Thoracic aorta (tissue), 2 donors: ENCODE measurements around the gene KLHDC4. TPM values are rescaled to one million over a fixed set of nuclear protein-coding genes. Genes with fewer than 3 reads are reported as not detected.

Source experiments
- ATAC-seq: fragments of 150-250 bp; one replicate; pipeline ENCODE4 v1.8.0; 2017; ENCODE audit warnings: low read depth; ENCODE audit not compliant: insufficient number of reproducible peaks, low FRiP score
- DNase-seq: peaks from one replicate; pipeline ENCODE4 v3.0.0-alpha.2; 2020; ENCODE audit warnings: low spot score
- H3K27ac ChIP-seq, 2 donors: fragments of 200-600 bp; sonication (generic); 1 replicate in 1 of 2; 2 replicates in 1 of 2; pipeline ENCODE4 v1.5.1; 2016; ENCODE audit warnings: mild to moderate bottlenecking in 2 of 2, moderate library complexity in 2 of 2
- H3K27me3 ChIP-seq: fragments of 200-600 bp; sonication (generic); replicated peaks from 2 replicates; pipeline ENCODE4 v1.6.0; 2016; ENCODE audit warnings: mild to moderate bottlenecking; ENCODE audit not compliant: insufficient read depth
- H3K36me3 ChIP-seq: fragments of 200-600 bp; sonication (generic); one replicate; pipeline ENCODE4 v1.5.1; 2016
- H3K4me1 ChIP-seq, 2 donors: fragments of 200-600 bp; sonication (generic); 1 replicate in 1 of 2; 2 replicates in 1 of 2; pipeline versions ENCODE4 v1.5.1 to v1.6.0; 2016; ENCODE audit warnings: low read depth in 2 of 2, mild to moderate bottlenecking in 1 of 2; ENCODE audit not compliant: control insufficient read depth in 1 of 2
- H3K4me3 ChIP-seq: fragments of 200-600 bp; sonication (generic); 2 replicates; pipeline ENCODE4 v1.5.1; 2016; ENCODE audit warnings: mild to moderate bottlenecking
- H3K9me3 ChIP-seq: fragments of 200-600 bp; sonication (generic); 2 replicates; pipeline ENCODE4 v1.5.1; 2016
- total RNA-seq, 2 donors: library from RNA; depleted of rRNA; stranded (reverse); fragments of >200 nt; gene quantifications; one replicate each; pipeline versions ENCODE4 v1.1.0 to v1.2.3, GENCODE V29; 2016
- TF ChIP-seq, protein P1 (sequence below): fragments of 200-600 bp; sonication (generic); IDR thresholded peaks from one replicate; pipeline ENCODE4 v1.5.1; 2019; ENCODE audit warnings: antibody characterized with exemption

KLHDC4 gene
- total RNA-seq, 2 donors from 2014 or later, result 33.4 to 61.4 TPM

DNA sequence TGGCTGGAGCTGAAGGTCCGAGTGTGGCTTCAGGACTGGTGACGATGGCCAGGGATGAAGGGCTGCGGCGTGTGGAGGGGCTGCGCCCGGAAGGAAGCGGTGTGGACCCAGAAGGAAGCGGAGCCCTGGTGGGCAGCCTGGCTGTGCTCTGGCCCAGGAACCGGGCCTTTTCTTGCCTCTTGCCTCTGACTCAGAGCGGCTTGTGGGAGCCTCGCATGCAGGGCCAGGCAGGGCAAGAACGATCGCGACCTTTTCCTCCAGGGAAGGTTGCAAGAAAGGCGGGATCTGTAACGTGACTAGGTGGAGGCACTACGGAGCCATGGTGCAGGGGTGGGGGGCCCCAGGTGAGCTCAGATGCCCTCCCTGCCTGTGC, 85.5 kb downstream of the KLHDC4 start:
- H3K27me3 ChIP-seq, result no peaks in the 10 kb centered on the region
- H3K4me1 ChIP-seq, result no peaks in the 10 kb centered on the region
- no peak overlapping the region for H3K27ac ChIP-seq
- TF ChIP-seq, protein P1, sequence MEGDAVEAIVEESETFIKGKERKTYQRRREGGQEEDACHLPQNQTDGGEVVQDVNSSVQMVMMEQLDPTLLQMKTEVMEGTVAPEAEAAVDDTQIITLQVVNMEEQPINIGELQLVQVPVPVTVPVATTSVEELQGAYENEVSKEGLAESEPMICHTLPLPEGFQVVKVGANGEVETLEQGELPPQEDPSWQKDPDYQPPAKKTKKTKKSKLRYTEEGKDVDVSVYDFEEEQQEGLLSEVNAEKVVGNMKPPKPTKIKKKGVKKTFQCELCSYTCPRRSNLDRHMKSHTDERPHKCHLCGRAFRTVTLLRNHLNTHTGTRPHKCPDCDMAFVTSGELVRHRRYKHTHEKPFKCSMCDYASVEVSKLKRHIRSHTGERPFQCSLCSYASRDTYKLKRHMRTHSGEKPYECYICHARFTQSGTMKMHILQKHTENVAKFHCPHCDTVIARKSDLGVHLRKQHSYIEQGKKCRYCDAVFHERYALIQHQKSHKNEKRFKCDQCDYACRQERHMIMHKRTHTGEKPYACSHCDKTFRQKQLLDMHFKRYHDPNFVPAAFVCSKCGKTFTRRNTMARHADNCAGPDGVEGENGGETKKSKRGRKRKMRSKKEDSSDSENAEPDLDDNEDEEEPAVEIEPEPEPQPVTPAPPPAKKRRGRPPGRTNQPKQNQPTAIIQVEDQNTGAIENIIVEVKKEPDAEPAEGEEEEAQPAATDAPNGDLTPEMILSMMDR, result no peak
- ATAC-seq, result no peak
- no peaks in the 10 kb centered on the region for H3K9me3 ChIP-seq
- H3K4me3 ChIP-seq, result no peak overlapping the region
- no peak for DNase-seq
- no peaks in the 10 kb centered on the region for H3K36me3 ChIP-seq

DNA sequence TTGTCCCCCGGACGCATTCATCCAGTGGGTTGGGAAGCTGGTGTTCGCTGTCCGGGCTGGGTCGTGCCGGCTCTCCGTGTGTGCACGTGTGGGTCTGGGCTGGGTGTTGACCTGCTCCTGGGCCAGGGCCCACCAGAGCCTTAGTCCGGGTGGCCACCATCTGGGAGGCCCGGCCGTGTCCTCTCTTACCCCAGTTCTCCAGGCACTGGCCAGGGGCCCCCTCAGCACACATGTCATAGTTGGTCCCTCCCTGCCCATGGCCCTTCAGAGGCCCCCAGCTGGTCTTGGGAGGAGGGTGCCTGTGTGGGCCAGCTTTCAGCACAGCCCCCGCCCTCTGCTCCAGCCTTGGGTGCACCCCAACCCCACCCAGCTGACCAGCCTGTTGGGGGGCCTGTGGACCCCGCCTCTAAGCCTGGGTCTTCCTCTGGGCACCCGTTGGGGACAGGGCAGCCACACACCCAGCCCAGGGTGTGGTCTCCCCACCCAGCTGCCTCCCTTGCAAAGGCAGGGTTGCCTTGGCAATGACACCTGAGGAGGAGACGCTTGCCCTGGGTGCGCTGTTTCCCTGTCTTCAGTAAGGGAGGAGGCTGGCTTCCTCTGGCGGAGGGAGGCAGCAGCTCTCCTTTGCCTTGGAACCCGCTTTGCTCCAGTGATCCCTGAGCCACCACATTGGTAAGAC, 86.1 kb downstream of the KLHDC4 start:
- Histone ChIP-seq H3K4me1 (no peaks in the 10 kb centered on the region), H3K4me3 (no peak overlapping the region), H3K36me3 (no peaks in the 10 kb centered on the region), H3K27me3 (no peaks in the 10 kb centered on the region), H3K27ac (no peak overlapping the region), H3K9me3 (no peaks in the 10 kb centered on the region)
- ATAC-seq, result no peak
- TF ChIP-seq, protein P1, result no peak
- DNase-seq, result no peak

- H3K9me3 ChIP-seq, result no peaks in the 10 kb centered on the region
- TF ChIP-seq, protein P1, result no peak
- no peak for ATAC-seq
Observed at GRCh38 chr16:87678618-87679017, 87.2 kb downstream of the KLHDC4 start.

GRCh38 chr16:87677830-87678229, 88.0 kb downstream of the KLHDC4 start:
- H3K4me1 ChIP-seq, result no peaks in the 10 kb centered on the region
- H3K27ac ChIP-seq, result no peak overlapping the region
- TF ChIP-seq, protein P1, result no peak
- H3K4me3 ChIP-seq, result no peak overlapping the region
- H3K27me3 ChIP-seq, result no peaks in the 10 kb centered on the region
- ATAC-seq, result no peak
- H3K36me3 ChIP-seq, result no peaks in the 10 kb centered on the region
- DNase-seq, result no peak
- no peaks in the 10 kb centered on the region for H3K9me3 ChIP-seq

More at GRCh38 chr16:87678618-87679017, 87.2 kb downstream of the KLHDC4 start:
- Histone ChIP-seq H3K36me3 (no peaks in the 10 kb centered on the region), H3K27me3 (no peaks in the 10 kb centered on the region), H3K4me1 (no peaks in the 10 kb centered on the region), H3K27ac (no peak overlapping the region), H3K4me3 (no peak overlapping the region)
- DNase-seq, result no peak

- no peak for ATAC-seq
- no peaks in the 10 kb centered on the region for H3K9me3 ChIP-seq
- no peak overlapping the region for H3K4me3 ChIP-seq
- H3K4me1 ChIP-seq, result no peaks in the 10 kb centered on the region
- no peak for DNase-seq
- H3K27ac ChIP-seq, result no peak overlapping the region
- TF ChIP-seq, protein P1, result no peak
- H3K27me3 ChIP-seq, result no peaks in the 10 kb centered on the region
- H3K36me3 ChIP-seq, result no peaks in the 10 kb centered on the region
Observed at GRCh38 chr16:87675111-87675719, 90.6 kb downstream of the KLHDC4 start.
